Measurements from ENCODE around the gene LRRC63.
"Not testable (repeated sequence)": the region's sequence is repeated elsewhere in the genome, so short reads cannot be mapped to it uniquely, and the experiment has no call there.

LRRC63 gene, protein sequence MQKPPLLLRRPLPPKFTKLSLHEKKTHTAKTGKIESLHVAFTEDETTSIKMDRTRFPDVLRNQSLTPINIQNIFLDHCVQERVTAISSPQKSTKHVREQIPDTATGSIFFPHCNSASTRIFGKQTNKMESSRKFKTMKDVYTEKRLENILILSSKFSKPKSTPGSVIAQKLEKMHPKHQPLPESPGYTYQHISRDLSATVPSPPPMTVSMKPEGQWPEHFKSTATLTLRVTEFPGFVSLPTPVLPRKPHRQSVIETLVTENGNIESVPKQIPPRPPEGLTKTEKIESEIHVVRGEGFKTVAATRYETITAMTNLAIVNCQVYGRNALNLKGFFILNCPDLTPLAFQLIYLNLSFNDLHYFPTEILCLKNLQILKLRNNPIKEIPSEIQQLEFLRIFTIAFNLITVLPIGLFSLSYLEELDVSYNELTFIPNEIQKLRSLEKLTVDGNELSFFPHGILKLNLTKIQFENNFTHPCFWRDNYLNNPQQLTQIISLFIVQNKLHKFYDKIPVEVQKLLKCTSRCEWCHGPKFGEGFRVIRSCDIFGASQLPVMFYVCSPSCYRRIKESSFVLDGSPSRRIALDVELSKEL

DNA sequence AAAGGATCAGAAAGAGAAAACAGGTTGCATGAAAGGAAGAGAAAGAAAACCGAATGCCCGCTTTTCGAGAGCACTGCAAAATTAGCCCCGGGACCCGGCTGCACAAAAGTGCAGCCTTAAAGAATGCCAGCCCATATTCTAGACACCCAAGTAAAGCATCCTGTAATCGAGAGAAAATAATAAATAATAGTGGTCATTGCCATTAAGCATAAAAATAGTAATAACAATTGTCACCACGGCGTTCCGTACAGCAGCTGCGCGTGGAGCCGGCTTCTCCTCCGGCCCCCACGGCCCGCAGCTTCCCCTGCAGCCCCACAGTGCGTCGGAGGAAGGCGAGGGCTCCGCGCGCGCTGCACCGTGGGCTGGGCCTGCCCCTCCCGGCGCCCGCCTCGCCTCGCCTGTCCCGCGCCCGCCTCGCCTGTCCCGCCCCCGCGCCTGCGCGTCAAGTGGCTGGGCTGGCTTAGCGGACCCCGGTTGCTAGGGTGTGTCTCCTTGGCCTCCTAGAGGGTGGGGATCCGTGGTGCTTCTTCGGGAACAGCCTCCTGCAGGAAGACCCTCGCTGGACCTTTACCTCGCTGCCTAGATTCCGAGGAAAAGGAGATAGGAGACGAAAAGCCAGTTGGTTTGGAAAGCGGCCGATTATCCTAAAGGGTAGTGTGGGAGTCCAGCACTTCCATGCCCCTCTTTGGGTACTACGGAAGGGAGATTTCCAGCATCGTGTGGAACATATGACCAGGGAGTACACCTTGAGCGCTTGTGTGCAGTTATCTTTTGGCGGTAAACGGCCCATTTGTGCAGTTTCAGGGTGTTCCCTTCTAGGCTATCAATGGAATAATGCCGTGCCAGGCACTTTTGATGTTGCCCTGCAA lies at the start of gene LRRC63:
Gene LRRC63, plus strand, starts transcription at position 446 of the 869 bp plus-strand sequence. CDS start 1,107 bp downstream, outside the sequence.
- Histone ChIP-seq H3K4me2 (peak within 1 kb of the TSS; percentile 13; the same call in 1 of the 2 replicates), H3K27ac (no peak within 1 kb of the TSS), H3K27me3 (peaks cover 39% of the 10 kb centered on the region), H3K9ac (no peak within 1 kb of the TSS), H3K4me3 (peak within 1 kb of the TSS; percentile 40; the same call in 1 of the 2 replicates), H4K20me1 (peaks cover 12% of the 10 kb centered on the region; the same call in 1 of the 2 replicates), H3K36me3 (no peaks in the 10 kb centered on the region), H3K4me1 (no peaks in the 10 kb centered on the region; the same call in 1 of the 2 replicates), H3K9me3 (peaks cover 12% of the 10 kb centered on the region)
- TF ChIP-seq Cebpa-rat (IDR thresholded peaks at IDR 0.05), result no peak

DNA sequence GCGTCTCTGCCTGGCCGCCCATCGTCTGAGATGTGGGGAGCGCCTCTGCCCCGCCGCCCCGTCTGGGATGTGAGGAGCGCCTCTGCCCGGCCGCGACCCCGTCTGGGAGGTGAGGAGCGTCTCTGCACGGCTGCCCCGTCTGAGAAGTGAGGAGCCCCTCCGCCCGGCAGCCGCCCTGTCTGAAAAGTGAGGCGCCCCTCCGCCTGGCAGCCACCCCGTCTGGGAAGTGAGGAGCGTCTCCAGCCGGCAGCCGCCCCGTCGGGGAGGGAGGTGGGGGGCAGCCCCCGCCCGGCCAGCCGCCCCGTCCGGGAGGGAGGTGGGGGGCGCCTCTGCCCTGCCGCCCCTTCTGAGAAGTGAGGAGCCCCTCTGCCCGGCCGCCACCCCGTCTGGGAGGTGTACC lies 49.0 kb upstream of the LRRC63 start:
- H3K9ac ChIP-seq, H3K4me2 ChIP-seq, H3K4me3 ChIP-seq, H3K27ac ChIP-seq, H3K27me3 ChIP-seq: not testable (repeated sequence)
- Histone ChIP-seq H3K4me1 (peaks cover 52% of the 10 kb centered on the region), H3K9me3 (peaks cover 37% of the 10 kb centered on the region), H4K20me1 (peaks cover 38% of the 10 kb centered on the region), H3K36me3 (peaks cover 63% of the 10 kb centered on the region)

DNA sequence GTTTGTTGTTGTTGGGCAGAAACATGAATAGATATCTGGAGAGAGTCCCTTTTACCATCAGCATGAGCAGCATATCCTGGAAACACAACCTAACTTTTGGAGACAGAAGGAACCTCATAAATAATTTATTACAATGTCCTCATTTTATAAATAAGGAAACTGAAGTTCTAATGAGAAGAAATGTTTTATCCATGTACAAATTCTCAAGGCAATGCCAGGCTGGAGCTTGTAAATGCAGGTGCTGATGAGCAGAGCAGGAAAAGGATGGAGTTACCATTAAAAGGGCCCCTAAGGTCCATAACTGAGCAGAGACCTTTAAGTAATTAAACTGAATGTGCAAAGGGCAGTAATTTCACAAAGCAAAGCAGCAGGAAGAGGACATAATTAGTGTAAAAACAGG lies 47.1 kb upstream of the LRRC63 start:
- H3K9me3 ChIP-seq, result peaks cover 37% of the 10 kb centered on the region
- H3K4me1 ChIP-seq, result peaks cover 71% of the 10 kb centered on the region
- H3K36me3 ChIP-seq, result peaks cover 50% of the 10 kb centered on the region
- H4K20me1 ChIP-seq, result peaks cover 51% of the 10 kb centered on the region
- no peak overlapping the region for H3K9ac ChIP-seq
- no peaks in the 10 kb centered on the region for H3K27me3 ChIP-seq
- no peak overlapping the region for H3K4me3 ChIP-seq
- no peak for TF ChIP-seq Cebpa-rat (IDR thresholded peaks at IDR 0.05)
- 0 out of 2 replicates have a peak overlapping the region, but pooled peaks have one; percentile 53 for H3K4me2 ChIP-seq
- no peak overlapping the region for H3K27ac ChIP-seq

DNA sequence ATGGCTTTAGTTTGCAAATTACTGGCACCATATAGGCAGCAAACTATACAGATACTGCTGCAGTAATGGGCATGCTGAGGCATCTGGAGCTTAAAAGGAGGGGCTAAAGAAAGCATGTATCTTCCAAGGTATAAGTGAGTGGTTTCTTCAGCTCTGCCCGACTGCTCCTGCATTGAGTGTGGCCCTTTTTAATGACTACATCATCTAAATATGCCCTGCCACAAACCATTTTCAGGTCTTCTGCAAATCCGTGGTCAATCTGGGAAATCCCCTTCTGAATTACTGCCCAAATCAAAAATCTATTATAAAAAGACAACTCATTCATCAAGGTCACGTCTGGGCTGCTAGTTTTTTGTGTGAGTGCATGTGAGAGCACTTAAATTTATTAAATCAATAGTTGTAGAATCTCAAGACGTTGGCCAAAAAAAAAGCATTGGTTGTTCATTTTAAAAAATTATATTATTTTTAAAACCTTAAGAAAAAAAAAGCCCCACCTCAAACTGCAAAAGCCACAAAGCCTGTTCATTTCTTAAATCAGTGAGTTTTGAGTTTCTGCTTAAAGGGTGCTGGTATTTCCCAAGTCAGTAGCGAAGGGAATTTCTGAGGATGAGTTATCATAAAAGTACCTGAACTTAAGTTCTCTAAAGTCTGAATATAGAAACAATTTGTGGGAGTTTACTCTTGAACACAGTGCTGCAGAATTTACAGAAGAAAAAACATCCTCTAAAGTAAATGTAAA lies 46.1 kb upstream of the LRRC63 start:
- no peak for TF ChIP-seq Cebpa-rat (IDR thresholded peaks at IDR 0.05)
- peak overlapping the region; percentile 31 for H3K27ac ChIP-seq
- H3K27me3 ChIP-seq, result no peaks in the 10 kb centered on the region
- H4K20me1 ChIP-seq, result peaks cover 45% of the 10 kb centered on the region
- H3K4me3 ChIP-seq, result no peak overlapping the region
- H3K4me2 ChIP-seq, result peak overlapping the region; percentile 53
- H3K36me3 ChIP-seq, result peaks cover 44% of the 10 kb centered on the region
- H3K9me3 ChIP-seq, result peaks cover 32% of the 10 kb centered on the region
- peaks cover 71% of the 10 kb centered on the region for H3K4me1 ChIP-seq
- H3K9ac ChIP-seq, result no peak overlapping the region

DNA sequence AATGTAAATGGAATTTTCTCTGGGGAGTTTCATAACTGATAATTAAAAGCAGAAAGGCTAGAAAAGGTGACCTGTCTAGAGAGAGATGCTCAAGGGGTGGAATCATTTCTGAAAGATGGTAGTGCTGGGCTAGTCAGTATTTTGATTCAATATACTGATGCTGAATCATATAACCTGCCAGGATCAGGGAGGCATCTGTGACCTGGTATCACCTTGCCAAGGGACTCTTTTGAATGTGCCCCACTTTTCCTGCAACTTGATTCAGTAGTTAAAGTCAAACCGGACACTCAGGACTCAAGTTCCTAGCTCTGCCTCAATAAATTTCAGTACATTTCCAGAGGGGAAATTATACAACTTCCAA lies 45.5 kb upstream of the LRRC63 start:
- Histone ChIP-seq H3K4me2 (peak overlapping the region; percentile 53), H4K20me1 (peaks cover 45% of the 10 kb centered on the region), H3K4me1 (peaks cover 73% of the 10 kb centered on the region), H3K4me3 (no peak overlapping the region), H3K27me3 (no peaks in the 10 kb centered on the region), H3K9ac (no peak overlapping the region), H3K9me3 (peaks cover 32% of the 10 kb centered on the region), H3K36me3 (peaks cover 44% of the 10 kb centered on the region), H3K27ac (peak overlapping the region; percentile 31)
- TF ChIP-seq Cebpa-rat (IDR thresholded peaks at IDR 0.05), result no peak

DNA sequence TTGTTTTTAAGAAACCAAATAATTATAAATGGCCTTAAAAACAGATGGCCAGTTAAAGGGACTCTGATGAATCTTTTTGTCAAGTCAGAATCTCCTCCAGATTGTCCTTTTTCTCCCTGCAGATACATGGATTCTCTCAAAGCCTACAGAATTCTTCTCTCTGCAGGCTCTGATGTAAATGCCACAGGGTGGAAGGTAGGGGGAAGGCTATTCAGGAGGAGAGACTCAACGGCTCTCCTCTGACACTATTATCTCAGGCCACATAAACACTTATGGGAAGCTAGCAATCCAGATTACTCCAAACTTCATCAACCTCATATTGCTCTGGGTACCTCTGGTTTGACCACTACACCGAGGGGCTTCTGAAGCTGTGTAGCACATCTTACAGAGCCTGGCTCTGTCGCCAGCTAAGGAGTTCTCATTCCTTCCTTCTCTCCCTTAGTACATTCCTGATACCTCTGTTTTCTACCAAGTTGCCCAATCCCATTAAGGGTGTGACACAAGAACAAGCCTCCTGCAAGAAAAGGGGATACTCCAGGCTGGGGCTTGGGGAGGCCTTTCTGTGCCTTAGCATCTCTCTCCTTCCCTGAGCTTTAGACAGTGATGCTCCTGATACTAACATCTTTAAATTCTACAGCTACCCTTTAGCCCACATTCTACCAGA lies 44.6 kb upstream of the LRRC63 start:
- Histone ChIP-seq H3K4me1 (peaks cover 75% of the 10 kb centered on the region), H3K9me3 (peaks cover 27% of the 10 kb centered on the region), H3K27ac (peak overlapping the region; percentile 89), H3K36me3 (peaks cover 44% of the 10 kb centered on the region), H4K20me1 (peaks cover 45% of the 10 kb centered on the region), H3K4me3 (no peak overlapping the region), H3K27me3 (no peaks in the 10 kb centered on the region), H3K9ac (peak overlapping the region; percentile 35; the same call in 1 of the 2 replicates), H3K4me2 (peak overlapping the region; percentile 98)
- TF ChIP-seq Cebpa-rat (IDR thresholded peaks at IDR 0.05), result no peak

DNA sequence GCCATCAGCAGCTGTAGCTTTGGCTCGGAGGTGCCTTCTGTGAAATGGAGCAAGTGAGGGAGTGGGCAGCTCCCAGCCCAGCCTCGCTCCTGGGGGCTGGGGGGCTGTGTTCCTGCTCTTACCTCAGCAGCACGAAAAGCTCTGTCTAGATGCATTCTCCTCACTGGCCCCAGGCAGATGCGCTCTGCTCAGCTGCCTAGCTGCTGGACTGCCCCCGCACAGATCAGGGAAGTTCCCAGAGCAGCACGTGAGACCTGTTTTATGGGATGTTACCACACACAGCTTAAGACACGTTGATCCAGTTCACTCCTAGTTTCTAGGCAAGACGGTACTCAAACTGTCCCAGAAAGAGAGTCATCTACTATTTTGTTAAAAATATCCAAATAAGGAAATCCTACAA lies 43.4 kb upstream of the LRRC63 start:
- Histone ChIP-seq H3K27ac (peak overlapping the region; percentile 89), H4K20me1 (peaks cover 45% of the 10 kb centered on the region)

DNA sequence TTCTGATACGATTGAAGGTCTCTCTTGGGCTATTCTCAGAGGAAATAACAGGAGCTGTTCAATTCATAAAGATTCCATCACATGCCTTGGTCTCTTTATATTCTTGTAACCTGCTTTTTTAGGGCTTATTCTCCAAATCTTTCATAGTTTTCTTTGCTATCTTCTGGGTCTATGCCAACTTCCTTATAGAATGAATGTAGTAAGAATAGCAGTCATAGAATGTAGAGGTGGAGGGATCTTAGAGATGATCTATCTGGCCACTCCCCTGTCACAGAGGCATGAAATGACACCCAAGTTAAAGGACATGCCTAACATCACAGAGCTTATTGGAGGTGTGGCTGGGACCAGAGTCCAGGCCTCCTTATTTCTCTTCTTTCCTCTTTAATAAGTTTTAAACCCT lies 42.9 kb upstream of the LRRC63 start:
- peaks cover 11% of the 10 kb centered on the region for H3K9me3 ChIP-seq
- H3K4me2 ChIP-seq, result peak overlapping the region; percentile 98
- H3K36me3 ChIP-seq, result peaks cover 29% of the 10 kb centered on the region
- H3K9ac ChIP-seq, result peak overlapping the region; percentile 79; the same call in 1 of the 2 replicates
- H3K27ac ChIP-seq, result peak overlapping the region; percentile 89
- H3K4me3 ChIP-seq, result peak overlapping the region; percentile 7; the same call in 1 of the 2 replicates
- H3K27me3 ChIP-seq, result no peaks in the 10 kb centered on the region
- H4K20me1 ChIP-seq, result peaks cover 45% of the 10 kb centered on the region
- TF ChIP-seq Cebpa-rat (IDR thresholded peaks at IDR 0.05), result no peak
- peaks cover 92% of the 10 kb centered on the region for H3K4me1 ChIP-seq

More for the DNA sequence above, 43.4 kb upstream of the LRRC63 start:
- no peak for TF ChIP-seq Cebpa-rat (IDR thresholded peaks at IDR 0.05)
- H3K9me3 ChIP-seq, result peaks cover 16% of the 10 kb centered on the region
- no peaks in the 10 kb centered on the region for H3K27me3 ChIP-seq
- peak overlapping the region; percentile 79 for H3K9ac ChIP-seq
- H3K4me1 ChIP-seq, result peaks cover 87% of the 10 kb centered on the region
- H3K36me3 ChIP-seq, result peaks cover 33% of the 10 kb centered on the region
- H3K4me2 ChIP-seq, result peak overlapping the region; percentile 98
- no peak overlapping the region for H3K4me3 ChIP-seq
